ENCODE data around the gene SERPINA9.

DNA sequence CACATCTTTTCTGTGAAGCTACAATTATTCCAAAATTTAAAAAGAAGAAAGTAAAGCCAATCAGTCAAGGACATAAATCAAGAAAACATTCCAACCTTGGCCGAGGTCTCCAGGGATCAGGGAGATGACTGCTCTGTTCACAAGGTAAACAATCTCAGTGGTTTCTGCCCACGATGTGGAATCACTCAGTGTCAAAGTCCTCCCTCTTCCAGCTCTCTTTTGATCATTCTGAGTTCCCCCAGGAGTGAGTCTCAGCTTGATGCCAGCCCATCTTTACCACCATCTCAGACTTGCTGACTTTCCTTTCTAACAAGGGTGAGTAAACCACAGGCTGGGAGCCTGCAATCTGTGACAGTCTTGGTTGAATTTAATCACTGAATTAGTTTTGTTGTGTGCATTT is 4.8 kb upstream of the SERPINA9 start:
- TF ChIP-seq, protein P1, sequence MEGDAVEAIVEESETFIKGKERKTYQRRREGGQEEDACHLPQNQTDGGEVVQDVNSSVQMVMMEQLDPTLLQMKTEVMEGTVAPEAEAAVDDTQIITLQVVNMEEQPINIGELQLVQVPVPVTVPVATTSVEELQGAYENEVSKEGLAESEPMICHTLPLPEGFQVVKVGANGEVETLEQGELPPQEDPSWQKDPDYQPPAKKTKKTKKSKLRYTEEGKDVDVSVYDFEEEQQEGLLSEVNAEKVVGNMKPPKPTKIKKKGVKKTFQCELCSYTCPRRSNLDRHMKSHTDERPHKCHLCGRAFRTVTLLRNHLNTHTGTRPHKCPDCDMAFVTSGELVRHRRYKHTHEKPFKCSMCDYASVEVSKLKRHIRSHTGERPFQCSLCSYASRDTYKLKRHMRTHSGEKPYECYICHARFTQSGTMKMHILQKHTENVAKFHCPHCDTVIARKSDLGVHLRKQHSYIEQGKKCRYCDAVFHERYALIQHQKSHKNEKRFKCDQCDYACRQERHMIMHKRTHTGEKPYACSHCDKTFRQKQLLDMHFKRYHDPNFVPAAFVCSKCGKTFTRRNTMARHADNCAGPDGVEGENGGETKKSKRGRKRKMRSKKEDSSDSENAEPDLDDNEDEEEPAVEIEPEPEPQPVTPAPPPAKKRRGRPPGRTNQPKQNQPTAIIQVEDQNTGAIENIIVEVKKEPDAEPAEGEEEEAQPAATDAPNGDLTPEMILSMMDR (IDR thresholded peaks at IDR 0.05), result no peak
- TF ChIP-seq POLR2A (IDR thresholded peaks at IDR 0.05), result no peak
